Measurements from ENCODE around the gene MAPKAPK2. TPM values are rescaled to one million over a fixed set of nuclear protein-coding genes. Genes with fewer than 3 reads are reported as not detected.

The MAPKAPK2 gene
- total RNA-seq, 1 donor from 2014 or later, result 33.5 TPM

- no peak for DNase-seq
Measured at GRCh38 chr1:206684003-206684402, 702 bp upstream of the MAPKAPK2 start.

DNA sequence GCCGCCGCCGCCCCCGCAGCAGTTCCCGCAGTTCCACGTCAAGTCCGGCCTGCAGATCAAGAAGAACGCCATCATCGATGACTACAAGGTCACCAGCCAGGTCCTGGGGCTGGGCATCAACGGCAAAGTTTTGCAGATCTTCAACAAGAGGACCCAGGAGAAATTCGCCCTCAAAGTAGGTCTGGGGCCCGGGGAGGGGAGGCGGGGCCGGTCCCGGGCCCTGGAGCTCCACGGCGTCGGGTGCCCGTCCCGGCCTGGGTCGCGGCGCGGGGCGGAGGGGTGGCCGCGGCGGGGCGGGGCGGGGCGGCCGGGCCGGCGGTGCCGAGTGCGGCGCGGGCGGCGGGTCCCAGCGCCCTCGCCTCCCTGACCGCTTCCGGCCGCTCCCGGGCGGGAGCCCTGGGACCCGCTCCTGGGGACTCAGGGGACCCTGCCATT lies 646 bp downstream of the MAPKAPK2 start:
- DNase-seq, result no peak

- DNase-seq, result no peak
Measured at GRCh38 chr1:206685769-206686477, 1.2 kb downstream of the MAPKAPK2 start.

DNA sequence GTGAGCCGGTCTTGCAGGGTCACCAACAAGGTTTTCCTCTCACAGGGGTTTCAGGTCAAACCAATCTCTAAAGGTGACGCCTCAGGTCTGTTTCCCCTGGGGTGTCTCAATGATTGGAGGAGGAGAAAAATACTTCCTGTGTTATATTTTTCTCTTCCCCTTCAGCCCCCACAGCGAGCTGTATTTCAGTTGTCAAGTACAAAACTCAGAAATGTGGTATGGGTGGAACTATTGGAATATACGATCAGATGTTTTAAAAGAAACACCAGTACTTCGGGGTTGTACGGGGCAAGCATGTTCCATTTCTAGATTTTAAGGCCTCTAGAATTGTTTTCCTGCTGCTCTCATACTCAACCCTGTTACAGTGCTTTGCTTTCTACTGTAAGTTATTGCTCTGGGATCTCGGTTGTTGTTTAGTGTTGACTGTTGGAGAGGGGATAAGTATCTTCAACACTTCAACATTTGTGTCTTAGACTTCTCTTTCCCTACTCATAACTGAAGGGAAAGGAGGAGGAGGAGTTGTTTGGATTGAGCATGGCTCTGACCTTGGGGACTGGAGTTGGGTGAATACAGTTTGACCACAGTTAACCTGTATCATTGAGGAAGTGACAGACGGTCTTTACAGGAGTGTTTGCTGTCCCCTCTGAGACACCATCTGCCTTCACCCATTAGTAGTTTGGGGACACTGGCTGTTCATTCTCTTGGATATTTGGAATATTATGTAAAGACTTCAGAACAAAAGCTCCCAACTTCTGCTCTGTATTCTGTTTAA lies 2.0 kb downstream of the MAPKAPK2 start:
- peak; percentile 24 for DNase-seq

DNA sequence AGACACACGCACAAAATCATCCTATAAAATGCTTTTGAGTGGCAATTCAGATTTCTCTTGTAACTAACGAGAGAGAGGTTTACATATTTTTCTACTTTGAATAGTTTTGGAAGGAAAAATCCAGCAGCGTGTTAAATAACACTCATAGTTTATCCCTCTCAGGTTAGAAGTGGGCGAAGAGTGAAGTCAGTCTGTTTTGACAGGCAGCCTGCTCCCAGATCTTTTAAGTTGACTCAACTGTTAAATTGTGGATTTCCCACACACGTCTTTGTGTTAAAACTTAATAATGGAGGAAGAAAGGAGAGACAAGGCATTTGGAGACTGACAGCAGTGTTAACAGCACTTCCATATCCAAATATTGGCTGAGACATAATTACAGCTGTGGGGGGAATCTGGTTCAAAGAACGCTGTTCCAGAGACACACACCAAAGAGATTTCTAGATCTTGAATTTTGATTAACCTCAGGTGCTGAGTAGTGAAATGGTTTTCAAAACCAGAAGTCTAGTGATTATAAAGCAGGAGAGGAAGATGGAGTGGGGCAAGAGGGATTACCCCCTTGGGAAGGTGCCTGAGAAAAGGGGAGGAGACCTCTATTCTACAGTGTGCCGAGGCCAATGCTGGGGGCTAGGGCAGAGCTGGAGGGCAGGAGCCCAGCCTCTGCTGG lies 2.7 kb downstream of the MAPKAPK2 start:
- no peak for DNase-seq

- DNase-seq, result no peak
Measured at GRCh38 chr1:206687915-206688442, 3.3 kb downstream of the MAPKAPK2 start.

DNA sequence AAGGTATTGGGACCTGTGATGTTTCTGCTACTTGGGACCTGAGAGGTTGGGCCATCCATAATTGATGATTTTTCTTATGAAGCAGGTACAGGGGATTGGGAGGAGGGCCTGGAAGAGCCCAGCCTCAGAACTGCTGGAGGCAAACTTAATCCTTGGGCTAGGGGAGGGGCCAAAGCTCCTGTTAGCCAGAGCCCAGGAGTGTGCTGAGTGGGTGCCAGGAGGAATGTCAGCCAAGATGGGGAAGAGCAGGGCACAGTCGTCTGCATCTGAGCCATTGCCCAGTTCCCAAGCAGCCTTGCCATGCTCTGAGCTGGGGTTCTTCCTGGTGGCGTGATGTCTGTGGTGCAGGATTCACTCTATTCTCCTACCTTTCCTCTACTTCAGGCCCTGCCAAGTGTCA lies 5.8 kb downstream of the MAPKAPK2 start:
- DNase-seq, result no peak

- no peak for DNase-seq
Measured at GRCh38 chr1:206691604-206692003, 6.9 kb downstream of the MAPKAPK2 start.

DNA sequence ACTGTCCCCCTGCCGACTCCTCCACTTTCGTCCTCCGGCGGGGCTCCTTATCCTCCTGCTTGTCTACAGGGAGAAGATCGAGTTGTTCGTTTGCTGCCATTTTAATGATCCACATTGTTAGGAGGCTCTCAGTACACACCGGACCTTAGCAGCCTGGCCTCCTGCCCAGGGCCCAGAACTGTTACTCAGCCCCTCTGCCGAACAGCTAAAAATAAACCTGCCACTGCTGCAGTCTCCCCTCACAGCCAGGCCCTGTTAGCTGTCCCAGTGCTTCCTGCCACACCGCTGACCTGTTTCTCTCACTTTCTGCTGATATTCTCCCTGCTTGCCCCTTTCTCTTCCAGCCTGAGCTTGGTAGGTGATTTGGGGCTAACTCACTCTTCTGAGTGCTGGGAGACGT lies 8.3 kb downstream of the MAPKAPK2 start:
- no peak for DNase-seq

DNA sequence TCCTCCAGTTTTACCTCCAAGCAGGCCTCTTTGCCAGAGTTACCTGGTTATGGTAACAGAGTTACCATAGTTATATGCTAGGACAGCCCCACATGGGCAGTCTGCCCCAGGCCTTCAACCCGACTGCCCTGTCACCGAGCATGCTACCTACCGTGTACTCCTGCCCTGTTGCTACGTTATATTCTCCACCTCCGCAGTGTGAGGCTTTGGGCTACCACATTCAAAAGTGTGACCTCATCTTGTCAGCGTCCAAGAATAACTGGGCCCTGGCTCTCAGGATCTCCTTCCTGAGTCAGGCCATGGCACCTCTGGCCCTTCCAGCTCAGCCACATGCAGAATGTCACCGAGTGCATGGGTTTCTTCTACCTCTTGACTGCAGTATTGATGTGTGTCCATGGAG lies 8.9 kb downstream of the MAPKAPK2 start:
- no peak for DNase-seq

GRCh38 chr1:206694171-206695124 lies 9.7 kb downstream of the MAPKAPK2 start:
- no peak for DNase-seq

GRCh38 chr1:206695733-206696132 lies 11.0 kb downstream of the MAPKAPK2 start:
- no peak for DNase-seq

DNA sequence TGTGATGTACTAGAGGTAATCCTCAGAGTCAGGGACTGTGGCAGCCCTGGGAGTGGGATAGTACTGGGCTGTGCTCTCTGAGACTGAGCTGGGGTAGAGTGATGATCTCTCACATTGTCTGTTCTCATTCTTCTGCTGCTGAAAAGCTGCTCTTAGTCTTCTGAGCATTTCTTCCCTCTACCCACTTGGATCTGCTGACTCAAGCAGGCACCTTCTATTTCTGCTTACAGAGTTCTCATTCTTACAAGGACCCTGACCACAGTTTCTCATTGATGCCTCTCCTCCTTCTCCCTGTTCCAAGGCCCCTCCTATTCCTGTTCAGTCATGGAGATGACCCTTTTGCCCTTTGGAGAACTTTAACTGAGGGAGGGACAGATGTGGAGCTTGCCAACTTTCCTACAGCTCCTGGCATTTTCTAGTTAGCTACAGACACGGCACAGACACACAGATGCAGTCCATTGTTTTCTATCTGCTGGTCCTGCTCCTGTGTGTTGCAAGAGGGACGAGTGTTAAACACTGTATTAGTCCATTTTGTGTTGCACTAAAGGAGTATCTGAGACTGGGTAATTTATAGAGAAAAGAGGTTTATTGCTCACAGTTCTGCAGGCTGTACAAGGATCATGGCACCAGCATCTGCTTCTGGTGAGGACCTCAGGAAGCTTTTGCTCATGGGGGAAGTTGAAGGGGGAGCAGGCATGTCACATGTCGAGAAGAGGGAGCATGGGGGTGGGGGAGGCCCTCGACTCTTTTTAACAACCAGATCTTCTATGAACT lies 12.3 kb downstream of the MAPKAPK2 start:
- DNase-seq, result no peak

DNA sequence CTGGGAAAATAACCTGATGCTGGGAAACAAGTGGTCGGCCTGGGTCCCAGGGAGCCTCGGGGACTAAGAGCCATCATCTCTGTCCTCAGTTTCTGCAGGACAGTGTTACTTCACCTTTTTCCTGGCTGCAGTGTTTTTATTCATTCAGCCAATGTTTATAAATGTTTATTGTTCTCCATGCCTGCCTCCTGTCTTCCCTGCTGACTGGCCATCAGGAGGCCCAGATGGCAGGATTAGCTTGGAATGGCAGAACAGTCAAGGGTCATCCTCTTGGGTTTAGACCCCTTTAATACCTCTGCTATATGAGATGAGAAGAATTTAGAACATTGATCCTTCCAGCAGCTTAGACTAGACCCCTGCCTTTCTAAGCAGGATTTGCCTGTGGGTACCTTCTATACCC lies 13.3 kb downstream of the MAPKAPK2 start:
- no peak for DNase-seq

DNA sequence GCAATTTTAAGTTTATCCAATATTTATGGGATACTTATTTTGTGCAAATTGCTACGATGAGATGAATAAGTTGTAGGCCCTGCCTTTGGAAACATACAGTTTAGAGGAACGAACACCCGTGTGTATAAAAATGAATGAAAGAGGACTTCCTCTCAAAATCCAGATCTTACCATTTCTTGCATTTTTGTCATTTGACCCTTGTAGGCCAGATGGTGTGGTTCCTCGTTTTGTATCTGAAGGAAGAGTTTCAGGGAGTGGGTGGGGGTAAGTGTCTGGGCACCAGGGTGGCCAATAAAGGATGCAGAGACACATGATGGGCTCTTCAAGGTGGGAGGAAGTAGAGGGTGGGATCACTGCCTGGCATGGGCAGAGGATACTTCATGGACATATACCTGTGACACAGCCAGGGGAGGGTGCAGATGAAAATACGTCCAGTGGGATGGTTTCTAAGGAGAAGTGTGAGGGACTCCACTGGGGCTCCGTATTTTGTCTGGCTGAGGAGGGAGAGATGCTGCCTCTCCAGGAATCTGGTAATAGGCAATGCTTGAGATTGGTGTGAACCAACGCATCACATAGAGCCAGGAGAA lies 14.4 kb downstream of the MAPKAPK2 start:
- DNase-seq, result no peak

- DNase-seq, result no peak
Measured at GRCh38 chr1:206699626-206700025, 14.9 kb downstream of the MAPKAPK2 start.

DNA sequence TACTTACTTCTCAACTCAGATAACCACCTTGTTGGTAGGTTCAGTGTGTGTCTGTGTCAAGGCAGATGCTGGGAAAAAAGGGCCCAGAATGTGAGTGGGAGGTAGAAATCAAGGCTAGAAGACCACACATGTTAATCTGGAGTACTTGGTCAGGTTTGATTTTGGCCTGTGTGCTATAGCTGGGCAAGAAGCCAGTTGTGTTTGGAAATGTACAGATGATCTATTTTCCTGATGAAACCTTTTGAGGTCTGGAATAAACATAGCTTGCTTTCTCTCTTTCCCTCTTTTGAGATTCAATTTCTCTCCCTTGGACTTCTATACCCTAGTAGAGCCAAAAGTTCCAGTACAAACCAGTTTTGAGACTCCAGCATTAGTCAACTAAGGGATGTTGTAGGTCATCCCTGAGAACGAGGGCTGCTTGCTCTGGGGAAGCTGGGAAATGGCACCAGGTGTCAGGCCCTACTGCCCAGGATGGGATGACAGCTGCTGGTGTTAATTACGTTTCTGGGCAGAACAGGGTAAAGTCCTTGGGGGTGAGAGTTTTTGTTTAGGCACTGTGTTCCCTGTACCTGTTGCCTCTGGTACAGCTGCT lies 15.8 kb downstream of the MAPKAPK2 start:
- DNase-seq, result no peak

DNA sequence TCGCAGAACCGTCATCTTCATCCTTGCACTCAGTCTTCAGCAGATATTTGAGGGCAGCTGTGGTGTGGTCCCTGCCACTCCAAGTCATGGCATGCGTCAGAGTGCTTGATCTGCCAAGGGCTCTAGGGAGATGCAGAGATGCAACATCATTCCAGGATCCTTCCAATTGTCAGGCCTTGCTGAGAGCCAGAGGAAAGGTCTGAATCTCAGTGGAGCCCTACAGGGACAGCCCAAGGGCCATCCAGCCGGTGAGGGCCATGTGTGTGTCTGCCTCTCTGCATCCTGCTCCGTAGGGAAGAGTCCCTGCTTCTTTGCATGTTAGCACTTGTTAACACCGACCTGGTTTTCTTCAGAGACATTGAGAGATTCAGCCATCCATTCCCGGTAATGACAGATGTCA lies 17.6 kb downstream of the MAPKAPK2 start:
- no peak for DNase-seq

GRCh38 chr1:206702803-206703202 lies 18.1 kb downstream of the MAPKAPK2 start:
- no peak for DNase-seq

DNA sequence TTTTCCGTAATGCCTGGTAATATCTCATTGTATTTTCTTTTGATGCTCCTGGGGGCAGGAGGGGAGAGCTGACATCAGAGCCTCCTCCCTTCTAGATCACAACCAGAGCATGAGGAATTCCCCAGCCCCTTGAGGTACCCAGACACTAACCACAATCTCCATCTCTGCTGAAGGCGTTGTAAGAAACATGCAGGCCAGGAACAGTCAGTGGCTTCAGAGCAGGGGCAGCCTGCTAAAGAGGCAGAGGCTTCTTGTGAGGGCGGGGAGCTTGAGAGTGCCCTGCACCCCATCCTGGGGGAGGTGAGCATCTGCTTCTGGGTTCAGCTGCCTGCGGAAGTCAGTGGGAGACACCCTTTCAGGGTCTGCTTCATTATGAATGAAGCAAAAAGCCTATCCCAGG lies 19.0 kb downstream of the MAPKAPK2 start:
- no peak for DNase-seq

Data from skin of body (tissue), 2 donors.